DND-41 (cell line): ENCODE data around the gene EVC2.

Experiments used
- EZH2 ChIP-seq: IDR thresholded peaks from 3 replicates; pipeline ENCODE4 v1.6.1; 2012; ENCODE audit warnings: borderline replicate concordance, low read depth, mild to moderate bottlenecking, moderate library complexity, low read length, inconsistent platforms; ENCODE audit not compliant: severe bottlenecking
- TF ChIP-seq, protein P1 (sequence below): IDR thresholded peaks from 2 replicates; pipeline ENCODE4 v1.5.1; 2012; ENCODE audit warnings: borderline replicate concordance, low read length, moderate library complexity, mild to moderate bottlenecking; ENCODE audit not compliant: poor library complexity, severe bottlenecking; ENCODE audit errors: extremely low read depth

DNA sequence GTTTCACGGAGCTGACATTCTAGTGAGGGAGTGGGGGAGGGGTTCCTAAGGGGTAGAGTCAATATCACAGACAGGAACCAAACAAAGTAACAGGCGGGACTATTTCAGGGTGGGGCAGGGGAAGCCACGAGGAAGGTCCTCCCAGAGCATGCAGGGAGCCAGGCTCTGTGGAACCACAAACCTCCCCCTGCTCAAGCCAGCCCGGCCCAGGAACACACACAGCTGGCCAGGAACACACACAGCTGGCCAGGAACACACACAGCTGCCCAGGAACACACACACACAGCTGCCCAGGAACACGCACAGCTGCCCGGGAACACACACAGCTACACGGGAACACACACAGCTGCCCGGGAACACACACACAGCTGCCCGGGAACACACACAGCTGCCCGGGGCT is 24.8 kb downstream of the EVC2 start:
- no peak for TF ChIP-seq EZH2
- TF ChIP-seq, protein P1, sequence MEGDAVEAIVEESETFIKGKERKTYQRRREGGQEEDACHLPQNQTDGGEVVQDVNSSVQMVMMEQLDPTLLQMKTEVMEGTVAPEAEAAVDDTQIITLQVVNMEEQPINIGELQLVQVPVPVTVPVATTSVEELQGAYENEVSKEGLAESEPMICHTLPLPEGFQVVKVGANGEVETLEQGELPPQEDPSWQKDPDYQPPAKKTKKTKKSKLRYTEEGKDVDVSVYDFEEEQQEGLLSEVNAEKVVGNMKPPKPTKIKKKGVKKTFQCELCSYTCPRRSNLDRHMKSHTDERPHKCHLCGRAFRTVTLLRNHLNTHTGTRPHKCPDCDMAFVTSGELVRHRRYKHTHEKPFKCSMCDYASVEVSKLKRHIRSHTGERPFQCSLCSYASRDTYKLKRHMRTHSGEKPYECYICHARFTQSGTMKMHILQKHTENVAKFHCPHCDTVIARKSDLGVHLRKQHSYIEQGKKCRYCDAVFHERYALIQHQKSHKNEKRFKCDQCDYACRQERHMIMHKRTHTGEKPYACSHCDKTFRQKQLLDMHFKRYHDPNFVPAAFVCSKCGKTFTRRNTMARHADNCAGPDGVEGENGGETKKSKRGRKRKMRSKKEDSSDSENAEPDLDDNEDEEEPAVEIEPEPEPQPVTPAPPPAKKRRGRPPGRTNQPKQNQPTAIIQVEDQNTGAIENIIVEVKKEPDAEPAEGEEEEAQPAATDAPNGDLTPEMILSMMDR, result no peak
